ENCODE measurements around the gene SPEG. TPM values are rescaled to one million over a fixed set of nuclear protein-coding genes. Genes with fewer than 3 reads are reported as not detected.

Gene SPEG
- total and polyA plus RNA-seq, 2 of the 13 experiments (the other 11 are each of a cell fraction or from before 2014, with no cell fraction given): 0.18 to 0.24 TPM

DNA sequence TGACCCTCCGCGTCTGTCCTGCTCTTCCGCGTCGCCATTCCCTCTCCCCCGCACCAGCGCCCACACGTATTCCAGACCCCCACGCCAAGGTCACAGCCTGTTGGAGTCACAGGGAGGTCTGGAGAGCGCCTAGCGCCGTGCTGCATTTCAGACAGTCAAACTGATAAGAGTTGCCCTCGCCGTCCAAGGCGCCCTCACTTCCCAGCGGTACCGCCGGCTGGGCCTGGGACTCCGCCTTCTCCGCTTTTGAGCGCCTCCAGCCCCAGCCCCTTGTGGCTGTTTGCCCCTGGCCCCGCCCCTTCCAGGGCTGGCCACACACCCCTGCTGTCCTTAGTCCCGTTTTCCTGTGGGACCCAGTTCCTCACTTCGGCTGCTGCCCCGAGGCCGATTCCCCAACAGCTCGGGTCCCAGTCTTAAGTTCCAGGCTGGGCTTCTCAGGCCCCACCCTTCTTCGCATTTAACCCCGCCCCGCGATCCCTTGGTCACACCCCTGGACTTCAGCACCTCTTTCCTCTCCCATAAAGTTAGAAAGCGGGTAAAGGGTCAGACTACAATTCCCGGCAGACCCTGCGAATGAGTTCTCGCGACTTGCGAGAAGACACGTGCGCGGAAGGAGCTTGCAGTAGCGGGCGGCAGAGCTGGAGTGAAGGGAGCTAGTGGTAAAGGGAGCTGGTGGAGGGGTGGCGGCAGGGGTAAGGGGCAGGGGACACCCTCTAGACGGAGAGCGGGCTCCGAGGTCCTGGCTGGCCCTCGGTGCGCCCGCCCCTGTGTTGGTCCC, 63.8 kb downstream of the SPEG start, which contains the start of gene GMPPA:
TSS of gene GMPPA (plus strand) at position 612 of the 778 bp plus-strand sequence. CDS start 1,085 bp downstream, outside the sequence.
- ATAC-seq: peak; percentile 82
- in situ Hi-C loops (cut with HindIII; ENCODE audit: extremely low pct_ligation_motif_present, low pct_unique_long_range_greater_than_20kb): no loop called here
- peaks cover 0 to 4% of the 10 kb centered on the region in 2 experiments; a peak in 2 of 5 replicates for H3K36me3 ChIP-seq (replicated peaks in 1 of 2; ENCODE audit: control insufficient read depth in 1 of 2, insufficient read depth in 2 of 2, low read length in 2 of 2)
- 0 out of 2 replicates have a peak, but pooled peaks have one; percentile 77 for TF ChIP-seq ZFP82 (CRISPR knock-in tag; IDR thresholded peaks at IDR 0.05; ENCODE audit: borderline replicate concordance)
- 0 out of 2 replicates have a peak, but pooled peaks have one; percentile 68 for TF ChIP-seq FIP1L1 (IDR thresholded peaks at IDR 0.05; ENCODE audit: borderline replicate concordance, insufficient read depth, low read depth, low read length)
- TF ChIP-seq ZNF557 (CRISPR knock-in tag; IDR thresholded peaks at IDR 0.05): no peak; the same call in 1 of the 2 replicates
- TF ChIP-seq, protein P1, sequence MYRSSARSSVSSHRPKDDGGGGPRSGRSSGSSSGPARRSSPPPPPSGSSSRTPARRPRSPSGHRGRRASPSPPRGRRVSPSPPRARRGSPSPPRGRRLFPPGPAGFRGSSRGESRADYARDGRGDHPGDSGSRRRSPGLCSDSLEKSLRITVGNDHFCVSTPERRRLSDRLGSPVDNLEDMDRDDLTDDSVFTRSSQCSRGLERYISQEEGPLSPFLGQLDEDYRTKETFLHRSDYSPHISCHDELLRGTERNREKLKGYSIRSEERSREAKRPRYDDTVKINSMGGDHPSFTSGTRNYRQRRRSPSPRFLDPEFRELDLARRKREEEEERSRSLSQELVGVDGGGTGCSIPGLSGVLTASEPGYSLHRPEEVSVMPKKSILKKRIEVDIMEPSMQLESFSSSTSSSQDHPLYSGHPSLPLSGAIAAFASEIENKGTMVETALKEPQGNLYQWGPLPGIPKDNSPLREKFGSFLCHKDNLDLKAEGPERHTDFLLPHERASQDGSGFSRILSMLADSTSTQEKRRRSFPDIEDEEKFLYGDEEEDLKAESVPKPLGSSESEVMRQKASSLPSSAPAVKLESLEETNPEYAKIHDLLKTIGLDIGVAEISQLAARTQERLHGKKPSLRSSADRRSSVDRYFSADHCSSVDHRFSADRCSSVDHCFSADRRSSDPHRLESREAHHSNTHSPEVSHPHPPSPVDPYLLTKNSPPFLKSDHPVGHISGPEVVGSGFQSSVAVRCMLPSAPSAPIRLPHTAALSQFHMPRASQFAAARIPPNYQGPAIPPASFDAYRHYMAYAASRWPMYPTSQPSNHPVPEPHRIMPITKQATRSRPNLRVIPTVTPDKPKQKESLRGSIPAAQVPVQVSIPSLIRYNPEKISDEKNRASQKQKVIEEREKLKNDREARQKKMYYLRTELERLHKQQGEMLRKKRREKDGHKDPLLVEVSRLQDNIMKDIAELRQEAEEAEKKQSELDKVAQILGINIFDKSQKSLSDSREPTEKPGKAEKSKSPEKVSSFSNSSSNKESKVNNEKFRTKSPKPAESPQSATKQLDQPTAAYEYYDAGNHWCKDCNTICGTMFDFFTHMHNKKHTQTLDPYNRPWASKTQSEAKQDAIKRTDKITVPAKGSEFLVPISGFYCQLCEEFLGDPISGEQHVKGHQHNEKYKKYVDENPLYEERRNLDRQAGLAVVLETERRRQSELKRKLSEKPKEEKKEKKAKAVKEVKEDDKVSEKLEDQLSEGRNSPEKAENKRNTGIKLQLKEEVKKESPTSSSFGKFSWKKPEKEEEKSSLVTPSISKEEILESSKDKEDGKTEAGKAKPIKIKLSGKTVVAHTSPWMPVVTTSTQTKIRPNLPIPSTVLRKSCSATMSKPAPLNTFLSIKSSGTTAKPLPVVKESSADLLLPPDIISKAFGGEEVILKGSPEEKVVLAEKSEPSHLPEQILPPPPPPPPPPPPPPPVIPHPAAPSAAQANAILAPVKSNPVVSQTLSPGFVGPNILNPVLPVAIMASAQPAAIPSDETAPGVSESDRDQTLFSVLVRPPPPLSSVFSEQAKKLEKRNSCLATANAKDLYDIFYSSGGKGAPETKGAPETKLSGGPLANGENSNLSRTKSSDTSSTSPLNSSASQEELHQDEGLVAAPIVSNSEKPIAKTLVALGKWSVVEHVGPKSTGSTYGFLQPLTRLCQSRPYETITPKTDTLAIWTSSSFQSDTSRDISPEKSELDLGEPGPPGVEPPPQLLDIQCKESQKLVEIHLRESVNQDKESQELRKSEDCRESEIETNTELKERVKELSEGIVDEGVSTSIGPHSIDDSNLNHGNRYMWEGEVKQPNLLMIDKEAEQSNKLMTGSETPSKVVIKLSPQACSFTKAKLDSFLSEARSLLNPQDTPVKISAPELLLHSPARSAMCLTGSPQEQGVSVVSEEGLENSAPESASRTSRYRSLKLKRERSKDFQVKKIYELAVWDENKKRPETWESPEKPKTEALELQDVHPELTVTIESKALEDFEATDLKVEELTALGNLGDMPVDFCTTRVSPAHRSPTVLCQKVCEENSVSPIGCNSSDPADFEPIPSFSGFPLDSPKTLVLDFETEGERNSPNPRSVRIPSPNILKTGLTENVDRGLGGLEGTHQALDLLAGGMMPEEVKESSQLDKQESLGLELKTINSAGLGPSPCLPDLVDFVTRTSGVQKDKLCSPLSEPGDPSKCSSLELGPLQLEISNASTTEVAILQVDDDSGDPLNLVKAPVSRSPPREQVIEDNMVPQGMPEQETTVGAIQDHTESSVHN (CRISPR knock-in tag; IDR thresholded peaks at IDR 0.05): 0 out of 2 replicates have a peak, but pooled peaks have one; percentile 26
- TF ChIP-seq ZNF296 (CRISPR knock-in tag; conservative IDR thresholded peaks at IDR 0.05): no peak; the same call in 1 of the 2 replicates
- peak; percentile 10; the same call in 1 of the 2 replicates for TF ChIP-seq HNF4G (IDR thresholded peaks at IDR 0.05; ENCODE audit: borderline replicate concordance, low read depth, low read length)
- TF ChIP-seq HNF4G (CRISPR knock-in tag; IDR thresholded peaks at IDR 0.05; ENCODE audit: borderline replicate concordance, low read depth): peak; percentile 38; the same call in 1 of the 2 replicates
- TF ChIP-seq ZNF569 (CRISPR knock-in tag; IDR thresholded peaks at IDR 0.05; ENCODE audit: borderline replicate concordance): no peak
- TF ChIP-seq ZNF749 (CRISPR knock-in tag; IDR thresholded peaks at IDR 0.05; ENCODE audit: borderline replicate concordance): peak; percentile 59; the same call in 1 of the 2 replicates
- peak; percentile 88 for TF ChIP-seq ZNF430 (CRISPR knock-in tag; IDR thresholded peaks at IDR 0.05)
- no peak for TF ChIP-seq ZNF121 (CRISPR knock-in tag; IDR thresholded peaks at IDR 0.05)
- TF ChIP-seq ZNF790 (CRISPR knock-in tag; IDR thresholded peaks at IDR 0.05; ENCODE audit: borderline replicate concordance): peak; percentile 82; the same call in 1 of the 2 replicates
- TF ChIP-seq SIN3A (IDR thresholded peaks at IDR 0.05; ENCODE audit: borderline replicate concordance, low read depth, low read length): peak; percentile 93
- TF ChIP-seq ZNF335 (CRISPR knock-in tag; IDR thresholded peaks at IDR 0.05): peak; percentile 36; the same call in 1 of the 2 replicates
- no peak for TF ChIP-seq STAG1 (CRISPR knock-in tag; IDR thresholded peaks at IDR 0.05)

More for the DNA sequence above, 63.8 kb downstream of the SPEG start, which contains the start of gene GMPPA:
- ChIA-PET POLR2A (interaction anchor here (0.8 to 4.4 kb wide), 22 partner anchors 10 to 497 kb away, joined by 3 to 94 read pairs (median 7); partner anchors contain the start of genes ASIC4, CHPF, DNAJB2 and DNPEP), CTCF (ENCODE audit: low intra/inter-chr PET ratio, low total read pairs) (no interaction called here)
- H3K9ac ChIP-seq (ENCODE audit: insufficient read depth, low read depth, low read length): peak within 1 kb of the TSS; percentile 96
- H4K20me1 ChIP-seq (ENCODE audit: insufficient read depth, low read length): no peaks in the 10 kb centered on the region
- H3K4me2 ChIP-seq (ENCODE audit: low read depth, low read length): peak within 1 kb of the TSS; percentile 97
- H3K4me3 ChIP-seq (replicated peaks in 1 of 3; ENCODE audit: insufficient read depth in 1 of 3, low read depth in 2 of 3, low read length in 3 of 3): peak within 1 kb of the TSS; percentile 79 to 93 (median 89)
- BruUV-seq (replicated peaks): TSS peak; percentile 91
- peaks cover 6 to 40% of the 10 kb centered on the region in 2 experiments; a peak in 4 of 5 replicates for H3K27me3 ChIP-seq (ENCODE audit: control insufficient read depth in 1 of 2, insufficient read depth in 2 of 2, low read length in 2 of 2)
- WGBS (ENCODE audit: low lambda C conversion rate): under 1% methylated on average over 36 of the region's 49 CpGs
- peak within 1 kb of the TSS; percentile 70 for H3K27ac ChIP-seq (ENCODE audit: extremely low read length, insufficient read depth, low read length)
- peaks cover 12% of the 10 kb centered on the region for H3K79me2 ChIP-seq (ENCODE audit: insufficient read depth, low read length)
- peak; percentile 99 for DNase-seq (ENCODE audit: low spot score)
- H3K4me1 ChIP-seq (ENCODE audit: insufficient read depth, low read length): peaks cover 56% of the 10 kb centered on the region
- H2AFZ ChIP-seq (ENCODE audit: low read length): no peak within 1 kb of the TSS
- no peaks in the 10 kb centered on the region for H3K9me3 ChIP-seq (ENCODE audit: low read length)
- intact Hi-C loops (cut with micrococcal nuclease; ENCODE audit: unreplicated experiment): loop anchor here (5.0 kb wide), 2 partner anchors 99 to 111 kb away; partner anchors contain the start of genes DNPEP and STK11IP
- FAIRE-seq: peak; percentile 98
